ENCODE data around the gene CARMIL1. TPM values are rescaled to one million over a fixed set of nuclear protein-coding genes. Genes with fewer than 3 reads are reported as not detected.

CARMIL1 gene
- total RNA-seq, 2 donors from 2014 or later: 11.9 to 13.7 TPM

DNA sequence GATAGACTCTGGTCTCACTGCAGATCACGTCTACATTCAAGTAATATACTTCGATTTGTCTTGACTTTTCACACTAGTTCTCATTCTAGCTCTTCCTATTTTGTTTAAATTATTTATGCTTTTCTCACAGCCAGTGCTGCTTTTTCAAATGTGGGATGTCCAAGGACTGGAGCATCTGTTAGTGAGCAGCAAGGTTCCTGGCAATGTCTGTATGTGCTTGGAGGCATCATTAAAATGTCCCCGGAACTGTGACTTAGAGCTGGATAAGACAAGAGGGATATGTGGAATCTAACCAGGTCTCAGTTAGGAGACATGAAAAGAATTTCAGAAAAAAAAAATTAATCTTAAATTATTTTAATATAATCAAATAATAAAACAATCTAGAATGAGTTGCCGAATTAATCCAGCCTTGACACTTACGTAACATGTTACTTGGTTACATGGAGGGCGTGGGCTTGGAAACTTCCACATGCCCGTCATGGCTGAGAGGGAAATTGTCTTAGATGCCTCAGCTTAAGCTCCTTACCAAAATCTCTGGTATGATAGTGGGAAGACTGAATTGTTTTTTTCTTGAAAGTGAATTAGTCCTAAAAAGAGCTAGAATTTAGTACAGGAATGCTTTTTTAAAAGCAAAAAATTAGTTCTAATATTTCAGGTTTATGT lies 21.4 kb upstream of the CARMIL1 start:
- DNase-seq (no peak), ATAC-seq (no peak)
- no peaks in the 10 kb centered on the region for H3K36me3 ChIP-seq (replicated peaks in 1 of 2; ENCODE audit: insufficient read depth in 1 of 2, low read depth in 2 of 2)
- H3K27ac ChIP-seq: no peak overlapping the region
- intact Hi-C loops (cut with DNase I): no loop called here
- no peaks in the 10 kb centered on the region for H3K27me3 ChIP-seq
- TF ChIP-seq, protein P1, sequence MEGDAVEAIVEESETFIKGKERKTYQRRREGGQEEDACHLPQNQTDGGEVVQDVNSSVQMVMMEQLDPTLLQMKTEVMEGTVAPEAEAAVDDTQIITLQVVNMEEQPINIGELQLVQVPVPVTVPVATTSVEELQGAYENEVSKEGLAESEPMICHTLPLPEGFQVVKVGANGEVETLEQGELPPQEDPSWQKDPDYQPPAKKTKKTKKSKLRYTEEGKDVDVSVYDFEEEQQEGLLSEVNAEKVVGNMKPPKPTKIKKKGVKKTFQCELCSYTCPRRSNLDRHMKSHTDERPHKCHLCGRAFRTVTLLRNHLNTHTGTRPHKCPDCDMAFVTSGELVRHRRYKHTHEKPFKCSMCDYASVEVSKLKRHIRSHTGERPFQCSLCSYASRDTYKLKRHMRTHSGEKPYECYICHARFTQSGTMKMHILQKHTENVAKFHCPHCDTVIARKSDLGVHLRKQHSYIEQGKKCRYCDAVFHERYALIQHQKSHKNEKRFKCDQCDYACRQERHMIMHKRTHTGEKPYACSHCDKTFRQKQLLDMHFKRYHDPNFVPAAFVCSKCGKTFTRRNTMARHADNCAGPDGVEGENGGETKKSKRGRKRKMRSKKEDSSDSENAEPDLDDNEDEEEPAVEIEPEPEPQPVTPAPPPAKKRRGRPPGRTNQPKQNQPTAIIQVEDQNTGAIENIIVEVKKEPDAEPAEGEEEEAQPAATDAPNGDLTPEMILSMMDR (IDR thresholded peaks at IDR 0.05): no peak
- TF ChIP-seq POLR2A (IDR thresholded peaks at IDR 0.05): no peak
- H3K9me3 ChIP-seq: no peaks in the 10 kb centered on the region
- no peak overlapping the region for H3K4me3 ChIP-seq
- no peaks in the 10 kb centered on the region for H3K4me1 ChIP-seq
- 73 to 89% methylated on average over 7 of the region's 7 CpGs for WGBS, 2 donors

DNA sequence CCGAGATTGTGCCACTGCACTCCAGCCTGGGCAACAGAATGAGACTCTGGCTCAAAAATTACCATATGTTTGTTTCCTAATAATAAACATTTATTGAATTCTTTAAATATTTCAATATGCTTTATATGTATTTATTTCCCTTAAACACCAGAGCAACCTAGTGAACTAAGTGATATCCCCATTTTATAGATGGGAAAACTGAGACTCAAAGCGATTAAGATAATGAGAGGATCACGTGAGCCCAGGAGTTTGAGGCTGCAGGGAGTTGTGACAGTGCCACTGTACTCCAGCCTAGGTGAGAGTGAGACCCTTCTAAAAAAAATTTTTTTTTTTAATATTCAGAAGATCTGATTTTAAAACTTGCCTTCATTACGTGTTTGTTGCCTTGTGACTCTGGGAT lies 19.4 kb upstream of the CARMIL1 start:
- H3K27me3 ChIP-seq: no peaks in the 10 kb centered on the region
- ATAC-seq (no peak), DNase-seq (no peak)
- TF ChIP-seq POLR2A (IDR thresholded peaks at IDR 0.05): no peak
- TF ChIP-seq, protein P1 (IDR thresholded peaks at IDR 0.05): no peak
- H3K4me3 ChIP-seq: no peak overlapping the region
- H3K4me1 ChIP-seq: no peaks in the 10 kb centered on the region
- intact Hi-C loops (cut with DNase I): no loop called here
- H3K9me3 ChIP-seq: no peaks in the 10 kb centered on the region
- WGBS, 2 donors: 89 to 94% methylated on average over 4 of the region's 4 CpGs
- no peak overlapping the region for H3K27ac ChIP-seq
- H3K36me3 ChIP-seq (replicated peaks in 1 of 2; ENCODE audit: insufficient read depth in 1 of 2, low read depth in 2 of 2): no peaks in the 10 kb centered on the region

DNA sequence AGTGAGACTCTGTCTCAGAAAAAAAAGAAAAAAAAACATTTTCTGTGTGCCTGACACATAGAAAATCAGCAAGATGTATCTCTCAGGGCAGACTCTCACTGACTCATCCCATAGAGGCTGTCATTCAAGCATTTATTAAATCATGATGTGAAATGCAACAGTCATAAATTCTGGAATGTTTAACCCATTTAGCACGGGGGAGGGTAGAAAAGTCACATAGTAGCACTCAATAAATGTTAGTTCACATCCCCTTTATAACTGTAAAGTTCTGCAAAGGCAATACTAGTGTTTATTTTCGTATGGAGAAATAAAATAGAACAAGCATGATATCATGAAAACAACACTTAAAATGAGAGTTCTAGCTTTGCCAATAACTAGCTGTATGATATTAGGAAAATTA lies 15.5 kb upstream of the CARMIL1 start:
- WGBS, 2 donors: 45 to 50% methylated on average over 2 of the region's 2 CpGs

DNA sequence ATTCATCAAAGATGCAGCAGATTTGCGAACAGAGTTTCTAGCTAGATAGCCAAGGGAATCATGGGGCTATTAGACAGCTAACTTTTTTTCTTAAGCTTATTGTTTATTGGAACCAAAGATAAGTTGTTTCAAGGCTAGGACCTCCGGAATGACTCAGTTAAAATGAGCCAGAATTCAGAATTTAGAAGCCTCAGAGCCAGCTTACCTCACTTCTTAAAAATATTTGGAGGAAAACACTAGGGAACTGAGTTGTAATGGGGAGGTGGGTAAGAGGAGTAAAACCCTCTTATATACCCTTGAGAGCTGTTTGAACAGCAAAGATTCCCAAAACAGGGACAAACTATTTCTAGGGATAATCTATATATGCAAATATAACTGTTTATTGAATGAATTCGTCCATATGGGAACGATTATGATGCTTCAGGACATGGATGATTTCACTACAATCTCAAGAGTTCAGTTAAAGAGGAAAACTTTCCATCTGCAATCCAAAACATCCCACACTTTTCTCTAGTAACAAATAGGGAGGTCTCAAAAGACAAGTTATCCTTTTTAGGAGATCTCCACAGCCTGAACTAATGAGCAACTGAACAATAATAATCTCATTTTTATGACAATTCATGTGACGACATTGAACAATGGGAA lies 12.6 kb upstream of the CARMIL1 start:
- H3K27me3 ChIP-seq: no peaks in the 10 kb centered on the region
- no peaks in the 10 kb centered on the region for H3K4me1 ChIP-seq
- TF ChIP-seq, protein P1 (IDR thresholded peaks at IDR 0.05): no peak
- no peak for TF ChIP-seq POLR2A (IDR thresholded peaks at IDR 0.05)
- ATAC-seq (no peak), DNase-seq (no peak)
- intact Hi-C loops (cut with DNase I): no loop called here
- no peaks in the 10 kb centered on the region for H3K36me3 ChIP-seq (replicated peaks in 1 of 2; ENCODE audit: insufficient read depth in 1 of 2, low read depth in 2 of 2)
- H3K9me3 ChIP-seq: no peaks in the 10 kb centered on the region
- no peak overlapping the region for H3K4me3 ChIP-seq
- H3K27ac ChIP-seq: no peak overlapping the region
- 29 to 47% methylated on average over 5 of the region's 5 CpGs for WGBS, 2 donors

More for the DNA sequence above, 15.5 kb upstream of the CARMIL1 start:
- H3K9me3 ChIP-seq: no peaks in the 10 kb centered on the region
- no peak for ATAC-seq
- H3K27ac ChIP-seq: no peak overlapping the region
- TF ChIP-seq POLR2A (IDR thresholded peaks at IDR 0.05): no peak
- TF ChIP-seq, protein P1 (IDR thresholded peaks at IDR 0.05): no peak
- no peak for DNase-seq
- intact Hi-C loops (cut with DNase I): no loop called here
- no peak overlapping the region for H3K4me3 ChIP-seq
- H3K27me3 ChIP-seq: no peaks in the 10 kb centered on the region
- H3K4me1 ChIP-seq: no peaks in the 10 kb centered on the region
- H3K36me3 ChIP-seq (replicated peaks in 1 of 2; ENCODE audit: insufficient read depth in 1 of 2, low read depth in 2 of 2): no peaks in the 10 kb centered on the region

DNA sequence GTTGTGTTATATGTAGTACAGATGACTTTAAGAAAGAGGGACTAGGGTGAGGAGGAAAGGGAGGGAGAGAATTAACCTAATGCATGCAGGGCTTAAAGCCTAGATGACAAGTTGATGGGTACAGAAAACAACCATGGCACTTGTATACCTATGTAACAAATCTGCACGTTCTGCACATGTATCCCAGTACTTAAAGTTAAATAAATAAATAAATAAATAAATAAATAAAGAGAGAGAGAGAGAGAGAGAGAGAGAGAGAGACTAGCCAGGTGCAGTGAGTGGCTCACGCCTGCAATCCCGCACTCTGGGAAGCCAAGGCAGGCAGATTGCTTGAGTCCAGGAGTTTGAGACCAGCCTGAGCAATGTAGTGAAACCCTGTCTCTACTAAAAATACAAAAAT lies 11.5 kb upstream of the CARMIL1 start:
- 66 to 77% methylated on average over 3 of the region's 3 CpGs for WGBS, 2 donors

More for the DNA sequence above, 11.5 kb upstream of the CARMIL1 start:
- TF ChIP-seq, protein P1 (IDR thresholded peaks at IDR 0.05): no peak
- TF ChIP-seq POLR2A (IDR thresholded peaks at IDR 0.05): no peak
- Histone ChIP-seq H3K27ac (no peak overlapping the region), H3K36me3 (replicated peaks in 1 of 2; ENCODE audit: insufficient read depth in 1 of 2, low read depth in 2 of 2) (no peaks in the 10 kb centered on the region), H3K27me3 (no peaks in the 10 kb centered on the region), H3K4me1 (no peaks in the 10 kb centered on the region), H3K4me3 (no peak overlapping the region), H3K9me3 (no peaks in the 10 kb centered on the region)
- intact Hi-C loops (cut with DNase I): no loop called here
- no peak for DNase-seq
- ATAC-seq: no peak
